H1 (cell line): Measurements from ENCODE around the gene GNB5. TPM values are rescaled to one million over a fixed set of nuclear protein-coding genes. Genes with fewer than 3 reads are reported as not detected.

Experiments used
- CTCF ChIA-PET: fragments of 300-600 bp; sonication (Branson Sonifier 250); formaldehyde crosslinking; loops from one replicate; lab custom pipeline; 2021; ENCODE audit not compliant: partially characterized antibody; lab: Charles Lee
- POLR2A ChIA-PET: fragments of 300-600 bp; sonication (Branson Sonifier 250); formaldehyde crosslinking; loops from one replicate; lab custom pipeline; 2021; ENCODE audit warnings: inconsistent platforms; ENCODE audit not compliant: partially characterized antibody; lab: Charles Lee
- DNase-seq, 2 experiments: peaks; one replicate each; pipeline versions ENCODE4 v3.0.0 to v3.0.0-alpha.2; 2010 to 2022; ENCODE audit warnings: low spot score in 2 of 2, low read depth in 1 of 2, mixed read lengths in 1 of 2
- FAIRE-seq: peaks from 2 replicates; lab custom pipeline; 2011; peaks lifted over from hg19 to GRCh38; lab: Jason Lieb, UNC
- H2AFZ ChIP-seq: 2 replicates; pipeline ENCODE4 v1.8.1; 2012; ENCODE audit warnings: low read length, inconsistent platforms
- H2AK5ac ChIP-seq: 2 replicates; pipeline ENCODE4 v1.6.1; 2013; ENCODE audit warnings: low read depth, low read length
- H2BK120ac ChIP-seq: replicated peaks from 2 replicates; pipeline ENCODE3; 2013; ENCODE audit warnings: low read depth, low read length, inconsistent platforms
- H2BK12ac ChIP-seq: 2 replicates; pipeline ENCODE4 v1.6.1; 2013; ENCODE audit warnings: low read depth, low read length
- H2BK15ac ChIP-seq: 2 replicates; pipeline ENCODE4 v1.6.1; 2013; ENCODE audit warnings: low read length
- H2BK20ac ChIP-seq: 2 replicates; pipeline ENCODE4 v1.6.1; 2013; ENCODE audit warnings: low read length
- H2BK5ac ChIP-seq: 2 replicates; pipeline ENCODE4 v1.6.1; 2013; ENCODE audit warnings: low read depth, low read length
- H3K14ac ChIP-seq: 2 replicates; pipeline ENCODE4 v1.6.1; 2013; ENCODE audit warnings: inconsistent platforms; ENCODE audit not compliant: insufficient read length
- H3K18ac ChIP-seq: 2 replicates; pipeline ENCODE4 v1.6.1; 2013; ENCODE audit warnings: low read length; ENCODE audit errors: extremely low read depth
- H3K23ac ChIP-seq: 2 replicates; pipeline ENCODE4 v1.6.1; 2013; ENCODE audit warnings: inconsistent platforms; ENCODE audit not compliant: insufficient read length
- H3K23me2 ChIP-seq: 2 replicates; pipeline ENCODE4 v1.6.1; 2013; ENCODE audit warnings: low read depth, low read length
- H3K27ac ChIP-seq: 2 replicates; pipeline ENCODE4 v1.6.1; 2011; ENCODE audit warnings: low read depth, low read length, inconsistent platforms
- H3K27me3 ChIP-seq, 4 experiments: replicated peaks in 1 of 4; 1 replicate in 1 of 4; 2 replicates in 3 of 4; pipeline versions ENCODE4 v1.6.1 to v1.8.1; 2011 to 2013; ENCODE audit warnings: low read length in 3 of 4, mild to moderate bottlenecking in 3 of 4, inconsistent platforms in 2 of 4, mixed read lengths in 2 of 4, moderate library complexity in 1 of 4; ENCODE audit not compliant: control insufficient read depth in 3 of 4, insufficient read depth in 3 of 4; ENCODE audit errors: extremely low read depth in 1 of 4
- H3K36me3 ChIP-seq, 4 experiments: 2 replicates each; pipeline versions ENCODE4 v1.6.1 to v1.8.1; 2011 to 2013; ENCODE audit warnings: mild to moderate bottlenecking in 4 of 4, low read length in 3 of 4, moderate library complexity in 2 of 4, control low read depth in 1 of 4, inconsistent platforms in 1 of 4; ENCODE audit not compliant: insufficient read depth in 4 of 4, control insufficient read depth in 2 of 4
- H3K4ac ChIP-seq: replicated peaks from 2 replicates; pipeline ENCODE3; 2013; ENCODE audit warnings: low read length, low read depth, mixed read lengths, inconsistent platforms; ENCODE audit not compliant: insufficient read length
- H3K4me1 ChIP-seq, 4 experiments: replicated peaks in 1 of 4; 1 replicate in 1 of 4; 2 replicates in 3 of 4; pipeline versions ENCODE4 v1.6.1 to v1.8.1; 2011 to 2013; ENCODE audit warnings: low read length in 3 of 4, inconsistent platforms in 2 of 4, mixed read lengths in 1 of 4; ENCODE audit not compliant: insufficient read depth in 4 of 4, control insufficient read depth in 3 of 4
- H3K4me2 ChIP-seq, 2 experiments: 2 replicates each; pipeline versions ENCODE4 v1.6.1 to v1.8.1; 2011 to 2013; ENCODE audit warnings: low read depth in 2 of 2, low read length in 2 of 2, control low read depth in 1 of 2, inconsistent platforms in 1 of 2, mild to moderate bottlenecking in 1 of 2; ENCODE audit not compliant: insufficient read depth in 1 of 2
- H3K4me3 ChIP-seq, 4 experiments: fragments of 200-600, 300-600 bp in 1 of 4; sonication (generic), shearing (Covaris generic), sonication (Bioruptor Twin) in 1 of 4; 2 replicates each; pipeline versions ENCODE4 v1.5.1 to v1.8.1; 2011 to 2016; ENCODE audit warnings: low read length in 4 of 4, low read depth in 3 of 4, control low read depth in 2 of 4, inconsistent platforms in 2 of 4, mild to moderate bottlenecking in 2 of 4, mixed read lengths in 1 of 4, moderate library complexity in 1 of 4; ENCODE audit not compliant: insufficient read depth in 2 of 4; ENCODE audit errors: extremely low read depth in 1 of 4
- H3K56ac ChIP-seq: replicated peaks from 2 replicates; pipeline ENCODE3; 2013; ENCODE audit warnings: low read depth, mild to moderate bottlenecking, mixed read lengths, low read length, inconsistent platforms; ENCODE audit not compliant: insufficient read length
- H3K79me1 ChIP-seq: 2 replicates; pipeline ENCODE4 v1.6.1; 2013; ENCODE audit warnings: low read depth, low read length, control low read depth
- H3K79me2 ChIP-seq, 2 experiments: 2 replicates each; pipeline versions ENCODE4 v1.6.1 to v1.8.1; 2012 to 2013; ENCODE audit warnings: low read length in 2 of 2, mild to moderate bottlenecking in 2 of 2, inconsistent platforms in 1 of 2; ENCODE audit not compliant: insufficient read depth in 2 of 2, control insufficient read depth in 1 of 2
- H3K9ac ChIP-seq, 4 experiments: replicated peaks in 1 of 4; 1 replicate in 1 of 4; 2 replicates in 3 of 4; pipeline versions ENCODE4 v1.6.1 to v1.8.1; 2011 to 2013; ENCODE audit warnings: low read depth in 3 of 4, low read length in 3 of 4, control low read depth in 2 of 4, mild to moderate bottlenecking in 2 of 4, moderate library complexity in 2 of 4, inconsistent platforms in 1 of 4; ENCODE audit errors: extremely low read depth in 1 of 4
- H3K9me3 ChIP-seq, 2 experiments: 2 replicates each; pipeline versions ENCODE4 v1.6.1 to v1.8.1; 2012 to 2013; ENCODE audit warnings: mild to moderate bottlenecking in 2 of 2, moderate library complexity in 2 of 2, control low read depth in 1 of 2, inconsistent platforms in 1 of 2, low read depth in 1 of 2, low read length in 1 of 2, mixed read lengths in 1 of 2; ENCODE audit not compliant: insufficient read depth in 2 of 2
- H4K20me1 ChIP-seq, 2 experiments: replicated peaks in 1 of 2; 2 replicates each; pipeline versions ENCODE3 to v1.8.1; 2011 to 2013; ENCODE audit warnings: inconsistent platforms in 2 of 2, low read length in 2 of 2, mild to moderate bottlenecking in 1 of 2; ENCODE audit not compliant: insufficient read depth in 2 of 2, control insufficient read depth in 1 of 2
- H4K5ac ChIP-seq: 2 replicates; pipeline ENCODE4 v1.6.1; 2013; ENCODE audit warnings: low read length, low read depth, mixed read lengths, inconsistent platforms; ENCODE audit not compliant: insufficient read length
- H4K8ac ChIP-seq: 2 replicates; pipeline ENCODE4 v1.8.0; 2013; ENCODE audit warnings: mild to moderate bottlenecking, moderate library complexity, low read length, inconsistent platforms; ENCODE audit not compliant: insufficient read depth; ENCODE audit errors: extremely low read depth
- H4K91ac ChIP-seq: replicated peaks from 2 replicates; pipeline ENCODE3; 2013; ENCODE audit warnings: low read length, mixed read lengths, inconsistent platforms; ENCODE audit not compliant: insufficient read length
- ATF2 ChIP-seq: IDR thresholded peaks from 2 replicates; pipeline ENCODE4 v1.6.1; 2012; ENCODE audit warnings: low read length, inconsistent platforms
- EGR1 ChIP-seq: IDR thresholded peaks from 2 replicates; pipeline ENCODE4 v1.6.1; 2011; ENCODE audit warnings: low read depth, low read length, borderline replicate concordance
- KDM5A ChIP-seq: fragments of 200-600 bp; IDR thresholded peaks from 2 replicates; pipeline ENCODE4 v1.7.1; 2012; ENCODE audit warnings: mild to moderate bottlenecking, low read length, inconsistent platforms, mixed read lengths
- RAD21 ChIP-seq, 2 experiments: IDR thresholded peaks in 1 of 2; conservative IDR thresholded peaks in 1 of 2; 2 replicates each; pipeline ENCODE4 v1.6.1; 2011; ENCODE audit warnings: low read depth in 2 of 2, low read length in 2 of 2, improper control_type of control experiment in 1 of 2, inconsistent platforms in 1 of 2, mild to moderate bottlenecking in 1 of 2, moderate library complexity in 1 of 2
- RBBP5 ChIP-seq: IDR thresholded peaks from 2 replicates; pipeline ENCODE4 v1.7.1; 2012; ENCODE audit warnings: low read depth, mild to moderate bottlenecking, inconsistent platforms, low read length, moderate library complexity, borderline replicate concordance
- TAF1 ChIP-seq: IDR thresholded peaks from 2 replicates; pipeline ENCODE4 v1.6.1; 2011; ENCODE audit warnings: mild to moderate bottlenecking, low read depth, low read length
- TAF7 ChIP-seq: optimal IDR thresholded peaks from 2 replicates; pipeline ENCODE3; 2011; ENCODE audit warnings: low read depth, mild to moderate bottlenecking, inconsistent platforms, low read length, moderate library complexity, borderline replicate concordance
- TBP ChIP-seq: IDR thresholded peaks from 2 replicates; pipeline ENCODE4 v1.6.1; 2011; ENCODE audit warnings: low read depth, low read length, improper control_type of control experiment
- WGBS, 2 experiments: shearing (Covaris generic) in 1 of 2; methylation state at CpG; one replicate each; pipeline versions ENCODE4 v1.1.6 to v1.1.7; 2013 to 2015; ENCODE audit warnings: low lambda C conversion rate in 2 of 2, mixed read lengths in 2 of 2, inconsistent platforms in 1 of 2, low coverage in 1 of 2, missing lambda C conversion rate in 1 of 2; ENCODE audit not compliant: insufficient replicate concordance in 2 of 2, insufficient coverage in 1 of 2, insufficient read length in 1 of 2; ENCODE audit errors: extremely low coverage in 1 of 2, missing lambda C conversion rate in 1 of 2; 5-methylcytosine and 5-hydroxymethylcytosine counted together
- polyA plus RNA-seq, 7 experiments: library from polyadenylated mRNA; depleted of rRNA in 3 of 7; stranded (reverse) in 5 of 7; unstranded in 2 of 7; fragments of >200 nt in 5 of 7; fragments of 200-250 nt in 2 of 7; gene quantifications; 1 replicate in 5 of 7; 2 replicates in 1 of 7; 4 replicates in 1 of 7; pipeline versions ENCODE4 v1.2.1 to v1.2.3, GENCODE V29; 2011 to 2013; ENCODE audit warnings: missing spikeins in 2 of 7, mixed read lengths in 2 of 7
- total RNA-seq: library from RNA; stranded (reverse); fragmentation: NEBNext Ultra II Directional; extraction: Animal tissue kit (Norgen Biotek cat#: 25700); gene quantifications from 2 replicates; pipeline ENCODE4 v1.2.1, GENCODE V29; 2021
- TF ChIP-seq, protein P1 (sequence below), 3 experiments: IDR thresholded peaks; 1 replicate in 2 of 3; 2 replicates in 1 of 3; pipeline versions ENCODE4 v1.5.1 to v1.6.1; 2011; ENCODE audit warnings: low read length in 3 of 3, mild to moderate bottlenecking in 3 of 3, inconsistent platforms in 2 of 3, low read depth in 1 of 3, moderate library complexity in 1 of 3; ENCODE audit not compliant: insufficient read depth in 1 of 3; ENCODE audit errors: control extremely low read depth in 1 of 3

GNB5 gene
- total and polyA plus RNA-seq, 2 of the 8 experiments (the other 6 are each of a cell fraction or from before 2014, with no cell fraction given) = 21.7 to 42.5 TPM

DNA sequence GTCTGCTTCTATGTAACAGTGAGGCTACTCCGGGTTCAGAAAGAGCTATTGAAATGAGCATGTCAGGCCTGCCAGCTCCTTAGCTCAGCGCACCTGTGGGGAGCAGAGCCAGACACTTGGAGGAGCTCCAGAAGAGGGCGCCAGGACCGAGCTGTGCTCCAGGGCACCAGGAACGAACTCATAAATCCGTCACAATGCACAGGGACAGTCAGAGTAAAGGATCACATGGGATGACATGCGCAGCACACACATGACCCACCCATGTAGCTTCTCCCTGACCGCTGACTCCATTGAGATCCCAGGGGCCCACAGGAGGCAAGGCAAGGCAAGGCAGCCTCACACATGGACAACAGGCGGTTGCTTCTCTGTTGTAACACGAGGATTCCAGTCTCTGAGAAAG, 26.0 kb upstream of the GNB5 start:
- H3K23me2 ChIP-seq = no peaks in the 10 kb centered on the region
- no peak overlapping the region for H3K14ac ChIP-seq
- H3K9ac ChIP-seq = no peak overlapping the region
- H2BK20ac ChIP-seq = no peak overlapping the region
- H3K4me3 ChIP-seq = no peak overlapping the region
- no peak overlapping the region for H2AK5ac ChIP-seq
- H2BK120ac ChIP-seq = no peak overlapping the region
- H4K5ac ChIP-seq = no peak overlapping the region
- H3K27ac ChIP-seq = no peak overlapping the region
- FAIRE-seq (no peak), DNase-seq (peak; percentile 27 to 72)
- H4K91ac ChIP-seq = no peak overlapping the region
- no peak for TF ChIP-seq TBP
- no peak for TF ChIP-seq TAF7
- peak; percentile 29 to 55; a peak in 3 of 4 replicates for TF ChIP-seq RAD21 (IDR thresholded peaks at IDR 0.05 in 1 of 2, conservative IDR thresholded peaks at IDR 0.05 in 1 of 2; ENCODE audit: low read depth in 2 of 2, low read length in 2 of 2)
- TF ChIP-seq EGR1 = no peak
- TF ChIP-seq TAF1 = no peak
- no peak for TF ChIP-seq ATF2
- TF ChIP-seq, protein P1, sequence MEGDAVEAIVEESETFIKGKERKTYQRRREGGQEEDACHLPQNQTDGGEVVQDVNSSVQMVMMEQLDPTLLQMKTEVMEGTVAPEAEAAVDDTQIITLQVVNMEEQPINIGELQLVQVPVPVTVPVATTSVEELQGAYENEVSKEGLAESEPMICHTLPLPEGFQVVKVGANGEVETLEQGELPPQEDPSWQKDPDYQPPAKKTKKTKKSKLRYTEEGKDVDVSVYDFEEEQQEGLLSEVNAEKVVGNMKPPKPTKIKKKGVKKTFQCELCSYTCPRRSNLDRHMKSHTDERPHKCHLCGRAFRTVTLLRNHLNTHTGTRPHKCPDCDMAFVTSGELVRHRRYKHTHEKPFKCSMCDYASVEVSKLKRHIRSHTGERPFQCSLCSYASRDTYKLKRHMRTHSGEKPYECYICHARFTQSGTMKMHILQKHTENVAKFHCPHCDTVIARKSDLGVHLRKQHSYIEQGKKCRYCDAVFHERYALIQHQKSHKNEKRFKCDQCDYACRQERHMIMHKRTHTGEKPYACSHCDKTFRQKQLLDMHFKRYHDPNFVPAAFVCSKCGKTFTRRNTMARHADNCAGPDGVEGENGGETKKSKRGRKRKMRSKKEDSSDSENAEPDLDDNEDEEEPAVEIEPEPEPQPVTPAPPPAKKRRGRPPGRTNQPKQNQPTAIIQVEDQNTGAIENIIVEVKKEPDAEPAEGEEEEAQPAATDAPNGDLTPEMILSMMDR (IDR thresholded peaks at IDR 0.05; ENCODE audit: control extremely low read depth in 1 of 3, insufficient read depth in 1 of 3, low read depth in 1 of 3, low read length in 3 of 3) = peak; percentile 60 to 75 (median 72)
- no peak for TF ChIP-seq KDM5A
- no peak for TF ChIP-seq RBBP5
- H3K4ac ChIP-seq = no peak overlapping the region
- no peak overlapping the region for H2AFZ ChIP-seq
- no peak overlapping the region for H2BK12ac ChIP-seq
- no peaks in the 10 kb centered on the region for H3K79me1 ChIP-seq
- no peak overlapping the region for H3K23ac ChIP-seq
- H3K56ac ChIP-seq = no peak overlapping the region
- 80% methylated on average over 10 of the region's 10 CpGs; no CpG with 5 or more reads in 1 of the 2 experiments for WGBS, 2 experiments
- no peak overlapping the region for H3K18ac ChIP-seq
- H3K4me1 ChIP-seq = no peaks in the 10 kb centered on the region
- POLR2A ChIA-PET = interaction anchor here (1.0 kb wide), 1 partner anchor 263 kb away, joined by 3 read pairs; no protein-coding TSS in a partner anchor
- no peak overlapping the region for H4K8ac ChIP-seq
- no peak overlapping the region for H2BK15ac ChIP-seq
- no peak overlapping the region for H2BK5ac ChIP-seq
- peaks cover 5 to 61% (median 29%) of the 10 kb centered on the region in 4 experiments for H3K36me3 ChIP-seq
- CTCF ChIA-PET = interaction anchor here (0.6 to 2.5 kb wide), 26 partner anchors 9 to 646 kb away, joined by 3 to 46 read pairs (median 4); no protein-coding TSS in a partner anchor
- H3K9me3 ChIP-seq = no peaks in the 10 kb centered on the region
- H3K79me2 ChIP-seq = no peaks in the 10 kb centered on the region
- no peaks in the 10 kb centered on the region for H3K27me3 ChIP-seq
- H3K4me2 ChIP-seq = no peak overlapping the region
- H4K20me1 ChIP-seq = peaks cover 0 to 3% of the 10 kb centered on the region in 2 experiments
